HEK293T (cell line): ENCODE measurements around the gene RAD51D.

Source experiments
- CTCF ChIA-PET: fragments of 350-600 bp; formaldehyde crosslinking; extraction: SDS; loops from one replicate; lab custom pipeline; 2021; ENCODE audit warnings: antibody characterized with exemption, inconsistent platforms; lab: Yijun Ruan, JAX
- POLR2A ChIA-PET: fragments of 350-600 bp; formaldehyde crosslinking; extraction: SDS; loops from one replicate; lab custom pipeline; 2020; ENCODE audit warnings: antibody characterized with exemption, inconsistent platforms; lab: Yijun Ruan, JAX
- DNase-seq: peaks from one replicate; pipeline ENCODE4 v3.0.0; 2012; ENCODE audit warnings: mixed read lengths; ENCODE audit errors: extremely low spot score
- ARNT ChIP-seq: fragments of 450-650 bp; IDR thresholded peaks from 2 replicates; pipeline ENCODE4 v1.6.1; 2017; ENCODE audit warnings: mild to moderate bottlenecking
- BHLHE40 ChIP-seq: fragments of 450-650 bp; IDR thresholded peaks from 2 replicates; pipeline ENCODE4 v1.6.1; 2016; ENCODE audit warnings: mild to moderate bottlenecking, moderate library complexity, borderline replicate concordance
- CTBP1 ChIP-seq: fragments of 450-650 bp; IDR thresholded peaks from 2 replicates; pipeline ENCODE4 v1.6.1; 2016; ENCODE audit warnings: borderline replicate concordance
- ELF4 ChIP-seq: fragments of 450-650 bp; IDR thresholded peaks from 2 replicates; pipeline ENCODE4 v1.6.1; 2017; ENCODE audit warnings: antibody characterized with exemption
- FOXA1 ChIP-seq: fragments of 450-650 bp; IDR thresholded peaks from 2 replicates; pipeline ENCODE4 v1.6.1; 2016; ENCODE audit warnings: mild to moderate bottlenecking
- FOXK2 ChIP-seq: fragments of 450-650 bp; IDR thresholded peaks from 2 replicates; pipeline ENCODE4 v1.6.1; 2016; ENCODE audit warnings: mild to moderate bottlenecking
- FOXM1 ChIP-seq: fragments of 450-650 bp; IDR thresholded peaks from 2 replicates; pipeline ENCODE4 v1.6.1; 2017; ENCODE audit warnings: mild to moderate bottlenecking, borderline replicate concordance
- HDGF ChIP-seq: fragments of 450-650 bp; IDR thresholded peaks from 2 replicates; pipeline ENCODE4 v1.6.1; 2017; ENCODE audit warnings: antibody characterized with exemption, borderline replicate concordance
- L3MBTL2 ChIP-seq: fragments of 450-650 bp; conservative IDR thresholded peaks from 2 replicates; pipeline ENCODE4 v1.6.1; 2016; ENCODE audit warnings: mild to moderate bottlenecking
- LEF1 ChIP-seq: fragments of 450-650 bp; IDR thresholded peaks from 2 replicates; pipeline ENCODE4 v1.6.1; 2017; ENCODE audit warnings: mild to moderate bottlenecking, borderline replicate concordance
- NFRKB ChIP-seq: fragments of 450-650 bp; IDR thresholded peaks from 2 replicates; pipeline ENCODE4 v1.6.1; 2016; ENCODE audit warnings: mild to moderate bottlenecking, moderate library complexity
- SP1 ChIP-seq: fragments of 450-650 bp; IDR thresholded peaks from 2 replicates; pipeline ENCODE4 v1.6.1; 2017
- SUZ12 ChIP-seq: fragments of 450-650 bp; IDR thresholded peaks from 2 replicates; pipeline ENCODE4 v1.6.1; 2016; ENCODE audit warnings: mild to moderate bottlenecking
- TARDBP ChIP-seq: fragments of 450-650 bp; IDR thresholded peaks from 2 replicates; pipeline ENCODE4 v1.6.1; 2016
- ZNF384 ChIP-seq: fragments of 450-650 bp; IDR thresholded peaks from 2 replicates; pipeline ENCODE4 v1.6.1; 2016
- TF ChIP-seq, protein P1 (sequence below): fragments of 450-650 bp; IDR thresholded peaks from 2 replicates; pipeline ENCODE4 v1.6.1; 2016

RAD51D gene

DNA sequence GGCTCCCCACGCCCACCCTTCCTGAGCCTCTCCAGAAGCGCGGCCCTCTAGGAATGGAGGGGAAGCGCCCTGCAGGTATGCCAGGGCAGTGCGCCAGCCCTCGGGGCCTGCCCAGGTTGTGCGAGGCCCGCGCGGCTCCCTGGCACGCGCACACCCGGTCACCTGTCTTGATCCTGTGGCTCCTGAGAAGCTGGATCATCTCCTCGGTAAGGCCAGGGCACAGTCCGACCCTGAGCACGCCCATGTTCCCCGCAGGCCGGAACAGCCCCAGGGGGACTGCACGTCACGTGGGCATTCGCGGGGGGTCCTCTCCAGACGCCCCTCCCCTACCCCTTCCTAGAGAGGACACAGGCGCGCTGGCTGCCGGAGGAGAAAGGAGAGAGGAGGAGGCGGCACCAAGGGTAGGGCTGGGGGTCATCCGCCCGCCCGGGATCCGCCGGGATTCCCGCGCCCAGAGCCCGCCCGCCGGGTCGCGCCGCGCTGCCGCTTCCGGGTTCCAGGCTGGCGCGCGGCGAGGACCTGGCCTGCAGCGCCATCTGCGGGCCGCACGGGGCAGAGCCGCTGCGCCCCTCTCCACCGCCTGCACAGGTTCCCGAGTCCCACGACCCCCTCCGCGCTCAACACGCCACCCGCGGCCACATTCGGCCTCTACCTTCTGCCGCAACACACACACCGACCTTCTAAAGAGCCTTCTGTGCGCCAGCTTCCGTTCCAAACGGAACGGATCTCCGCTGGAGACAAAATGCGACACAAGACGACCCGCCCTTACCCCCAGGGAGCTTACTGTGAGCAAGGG is at the start of gene RAD51D:
Gene RAD51D, minus strand, starts transcription at position 491 of the 796 bp plus-strand sequence. Its CDS starts 247 bp downstream, at position 244.
- POLR2A ChIA-PET = interaction anchor here (0.6 to 1.9 kb wide), 11 partner anchors 9 to 539 kb away, joined by 3 to 8 read pairs (median 4); partner anchors contain the start of genes NLE1 and UNC45B
- TF ChIP-seq ZNF384 = no peak
- no peak for TF ChIP-seq BHLHE40
- TF ChIP-seq, protein P1, sequence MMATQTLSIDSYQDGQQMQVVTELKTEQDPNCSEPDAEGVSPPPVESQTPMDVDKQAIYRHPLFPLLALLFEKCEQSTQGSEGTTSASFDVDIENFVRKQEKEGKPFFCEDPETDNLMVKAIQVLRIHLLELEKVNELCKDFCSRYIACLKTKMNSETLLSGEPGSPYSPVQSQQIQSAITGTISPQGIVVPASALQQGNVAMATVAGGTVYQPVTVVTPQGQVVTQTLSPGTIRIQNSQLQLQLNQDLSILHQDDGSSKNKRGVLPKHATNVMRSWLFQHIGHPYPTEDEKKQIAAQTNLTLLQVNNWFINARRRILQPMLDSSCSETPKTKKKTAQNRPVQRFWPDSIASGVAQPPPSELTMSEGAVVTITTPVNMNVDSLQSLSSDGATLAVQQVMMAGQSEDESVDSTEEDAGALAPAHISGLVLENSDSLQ = no peak
- TF ChIP-seq ARNT = no peak
- TF ChIP-seq L3MBTL2 = peak; percentile 70
- TF ChIP-seq FOXA1 = no peak
- no peak for TF ChIP-seq FOXK2
- TF ChIP-seq NFRKB = no peak
- no peak for TF ChIP-seq HDGF
- TF ChIP-seq ELF4 = peak; percentile 38; the same call in 1 of the 2 replicates
- TF ChIP-seq FOXM1 = no peak; the same call in 1 of the 2 replicates
- 0 out of 2 replicates have a peak, but pooled peaks have one; percentile 18 for TF ChIP-seq LEF1
- TF ChIP-seq CTBP1 = no peak
- no peak for TF ChIP-seq SP1
- TF ChIP-seq SUZ12 = no peak
- TF ChIP-seq TARDBP = no peak
- DNase-seq = peak; percentile 83
- CTCF ChIA-PET = interaction anchor here (0.6 to 2.0 kb wide), 8 partner anchors 23 to 577 kb away, joined by 3 to 5 read pairs (median 3); no protein-coding TSS in a partner anchor

DNA sequence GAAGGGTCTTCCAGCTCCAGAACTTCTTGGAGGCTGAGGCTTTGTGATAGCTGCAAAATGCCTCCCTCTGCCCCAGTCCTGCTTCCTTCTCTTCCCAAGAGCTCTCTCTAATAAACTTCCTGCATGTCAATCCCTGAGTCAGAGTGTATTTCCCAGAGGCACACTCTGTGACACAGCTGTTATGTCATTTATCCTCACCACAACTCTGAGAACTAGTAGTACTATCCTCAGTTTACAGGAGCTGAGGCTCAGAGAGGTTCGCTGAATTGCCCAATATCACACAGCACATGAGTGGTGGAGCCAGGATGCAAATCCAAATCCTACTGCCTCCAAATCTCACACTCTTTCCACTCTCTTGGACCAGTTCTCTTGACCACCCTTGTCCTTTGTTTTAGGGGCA is 48.0 kb upstream of the RAD51D start:
- CTCF ChIA-PET = no interaction called here
- TF ChIP-seq TARDBP (no peak), FOXM1 (no peak), HDGF (no peak), ELF4 (no peak), ARNT (no peak), FOXK2 (no peak), SP1 (no peak), NFRKB (no peak), FOXA1 (no peak)
- TF ChIP-seq, protein P1 = no peak
- DNase-seq = no peak
- POLR2A ChIA-PET = interaction anchor here (0.9 kb wide), 1 partner anchor 206 kb away, joined by 4 read pairs; the partner anchor contains the start of gene SLFN11

DNA sequence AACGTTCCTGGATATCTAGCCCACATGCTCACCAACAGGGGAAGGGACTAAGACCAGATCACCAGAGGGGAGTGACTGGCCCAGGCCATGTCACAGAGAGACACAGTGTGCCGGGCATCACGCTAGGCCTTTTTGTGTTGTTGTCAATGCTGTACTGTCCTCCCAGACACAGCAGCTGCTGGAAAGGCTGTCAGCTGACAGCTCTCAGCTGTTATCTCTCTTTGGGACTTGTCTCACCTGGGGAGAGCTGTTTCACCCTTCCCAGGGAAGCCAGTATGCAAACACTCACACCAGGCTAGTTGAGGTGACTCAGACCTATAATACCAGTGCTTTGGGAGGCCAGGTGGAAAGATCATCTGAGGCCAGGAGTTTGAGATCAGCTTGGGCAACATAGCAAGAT is 47.4 kb upstream of the RAD51D start:
- CTCF ChIA-PET = no interaction called here
- TF ChIP-seq ARNT = no peak
- TF ChIP-seq FOXA1 = no peak
- no peak for TF ChIP-seq FOXK2
- TF ChIP-seq, protein P1 = no peak
- TF ChIP-seq L3MBTL2 = no peak
- no peak for TF ChIP-seq CTBP1
- no peak for TF ChIP-seq BHLHE40
- TF ChIP-seq TARDBP = no peak
- no peak for TF ChIP-seq SP1
- no peak for TF ChIP-seq ELF4
- POLR2A ChIA-PET = no interaction called here
- no peak for DNase-seq

DNA sequence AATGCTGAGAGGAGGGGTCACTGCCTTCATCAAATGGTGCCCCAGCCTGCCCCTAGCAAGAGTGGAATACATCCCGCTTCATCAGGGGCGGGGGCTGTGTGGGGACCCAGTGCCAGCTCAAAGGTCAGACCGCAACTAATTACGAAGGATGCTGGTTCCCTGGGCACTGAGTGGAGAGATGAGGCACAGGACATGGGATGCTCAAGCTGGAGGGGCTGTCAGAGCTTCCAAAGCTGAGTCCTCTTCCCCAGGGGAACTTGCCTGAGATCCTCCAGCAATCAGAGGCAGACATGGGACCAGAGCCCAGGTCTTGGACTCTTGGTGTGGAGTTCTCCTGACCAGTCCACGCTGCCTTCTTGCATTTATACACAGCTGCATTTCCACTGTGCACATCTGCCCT is 46.9 kb upstream of the RAD51D start:
- no peak for DNase-seq
- POLR2A ChIA-PET = no interaction called here
- TF ChIP-seq SUZ12 = no peak
- TF ChIP-seq, protein P1 = no peak
- CTCF ChIA-PET = interaction anchor here (0.6 to 1.0 kb wide), 2 partner anchors 17 to 373 kb away, joined by 3 read pairs; no protein-coding TSS in a partner anchor

DNA sequence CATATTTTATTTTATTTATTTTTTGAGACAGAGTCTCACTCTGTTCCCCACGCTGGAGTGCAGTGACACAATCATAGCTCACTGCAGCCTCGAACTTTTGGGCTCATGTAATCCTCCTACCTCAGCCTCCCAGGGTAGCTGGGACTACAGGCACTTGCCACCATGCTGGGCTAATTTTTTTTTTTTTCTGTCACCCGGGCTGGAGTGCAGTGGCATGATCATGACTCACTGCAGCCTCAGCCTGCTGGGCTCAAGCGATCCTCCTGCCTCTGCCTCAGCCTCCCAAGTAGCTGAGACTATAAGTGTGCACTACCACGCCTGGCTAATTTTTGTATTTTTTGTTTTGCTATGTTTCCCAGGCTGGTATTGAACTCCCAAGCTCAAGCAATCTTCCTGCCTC is 45.1 kb upstream of the RAD51D start:
- ChIA-PET CTCF (no interaction called here), POLR2A (interaction anchor here (0.6 kb wide), 1 partner anchor 647 kb away, joined by 3 read pairs; no protein-coding TSS in a partner anchor)

More for the DNA sequence above, 45.1 kb upstream of the RAD51D start:
- TF ChIP-seq ELF4 = no peak
- TF ChIP-seq FOXM1 = no peak
- no peak for TF ChIP-seq LEF1
- TF ChIP-seq, protein P1 = no peak
- no peak for TF ChIP-seq TARDBP
- no peak for DNase-seq
